Measurements from ENCODE around the gene CUL1.

DNA sequence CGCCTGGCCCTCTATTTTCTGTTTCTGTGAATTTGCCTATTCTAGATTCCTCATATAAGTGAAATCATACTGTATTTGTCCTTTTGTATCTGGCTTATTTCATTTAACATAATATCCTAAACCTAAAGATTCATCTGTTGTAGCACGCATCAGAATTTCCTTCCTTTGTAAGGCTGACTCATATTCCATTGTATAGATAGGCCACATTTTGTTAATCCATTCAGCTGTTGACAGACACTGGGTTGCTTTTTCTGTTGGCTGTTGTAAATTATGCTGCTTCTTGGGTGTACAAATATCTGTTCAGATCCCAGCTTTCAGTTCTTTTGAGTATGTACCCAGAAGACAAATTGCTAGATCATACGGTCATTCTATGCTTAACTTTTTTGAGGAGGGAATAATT, 28.8 kb upstream of the CUL1 start:
- TF ChIP-seq, protein P1, sequence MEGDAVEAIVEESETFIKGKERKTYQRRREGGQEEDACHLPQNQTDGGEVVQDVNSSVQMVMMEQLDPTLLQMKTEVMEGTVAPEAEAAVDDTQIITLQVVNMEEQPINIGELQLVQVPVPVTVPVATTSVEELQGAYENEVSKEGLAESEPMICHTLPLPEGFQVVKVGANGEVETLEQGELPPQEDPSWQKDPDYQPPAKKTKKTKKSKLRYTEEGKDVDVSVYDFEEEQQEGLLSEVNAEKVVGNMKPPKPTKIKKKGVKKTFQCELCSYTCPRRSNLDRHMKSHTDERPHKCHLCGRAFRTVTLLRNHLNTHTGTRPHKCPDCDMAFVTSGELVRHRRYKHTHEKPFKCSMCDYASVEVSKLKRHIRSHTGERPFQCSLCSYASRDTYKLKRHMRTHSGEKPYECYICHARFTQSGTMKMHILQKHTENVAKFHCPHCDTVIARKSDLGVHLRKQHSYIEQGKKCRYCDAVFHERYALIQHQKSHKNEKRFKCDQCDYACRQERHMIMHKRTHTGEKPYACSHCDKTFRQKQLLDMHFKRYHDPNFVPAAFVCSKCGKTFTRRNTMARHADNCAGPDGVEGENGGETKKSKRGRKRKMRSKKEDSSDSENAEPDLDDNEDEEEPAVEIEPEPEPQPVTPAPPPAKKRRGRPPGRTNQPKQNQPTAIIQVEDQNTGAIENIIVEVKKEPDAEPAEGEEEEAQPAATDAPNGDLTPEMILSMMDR (IDR thresholded peaks at IDR 0.05; ENCODE audit: low read depth, low read length, poor library complexity, severe bottlenecking) = no peak
- no peak for TF ChIP-seq EZH2phosphoT487 (IDR thresholded peaks at IDR 0.05; ENCODE audit: borderline replicate concordance, low read length)
